PC-3 (cell line): Measurements from ENCODE around the gene IL1B. TPM values are rescaled to one million over a fixed set of nuclear protein-coding genes. Genes with fewer than 3 reads are reported as not detected.

Experiments
- ATAC-seq: fragments of 200-7000 bp; cut with Tn5 transposase; 2 replicates; pipeline ENCODE4 v1.9.1; 2020; ENCODE audit warnings: mild to moderate bottlenecking, moderate library complexity
- BruUV-seq: library from RNA; stranded (reverse); fragments of 400-500 nt; replicated peaks from 2 replicates; lab custom pipeline; 2021; lab: Mats Ljungman, UMichigan
- CTCF ChIA-PET: fragments of 300-600 bp; sonication (Branson Sonifier 250); formaldehyde crosslinking; loops from one replicate; lab custom pipeline; 2022; ENCODE audit warnings: antibody characterized with exemption; lab: Charles Lee
- POLR2A ChIA-PET: fragments of 300-600 bp; sonication (Branson Sonifier 250); formaldehyde crosslinking; loops from one replicate; lab custom pipeline; 2022; ENCODE audit warnings: antibody characterized with exemption; ENCODE audit not compliant: unreplicated experiment; lab: Charles Lee
- DNase-seq: peaks from one replicate; pipeline ENCODE4 v3.0.0-alpha.2; 2015
- H2AFZ ChIP-seq: fragments of 300-600 bp; sonication (generic); 2 replicates; pipeline ENCODE4 v1.6.0; 2016; ENCODE audit warnings: antibody characterized with exemption, low read length
- H3F3A ChIP-seq: fragments of 300-600 bp; sonication (generic); one replicate; pipeline ENCODE4 v1.6.0; 2017; ENCODE audit warnings: antibody characterized with exemption, low read length, control low read depth, mild to moderate bottlenecking; ENCODE audit not compliant: unreplicated experiment
- H3K27ac ChIP-seq: fragments of 300-600 bp; sonication (generic); 2 replicates; pipeline ENCODE4 v1.5.1; 2016; ENCODE audit warnings: mild to moderate bottlenecking, low read length
- H3K27me3 ChIP-seq: fragments of 300-600 bp; sonication (generic); 2 replicates; pipeline ENCODE4 v1.6.1; 2016; ENCODE audit warnings: low read length, mixed read lengths
- H3K36me3 ChIP-seq: fragments of 300-600 bp; sonication (generic); 2 replicates; pipeline ENCODE4 v1.6.1; 2016; ENCODE audit warnings: low read depth, mixed run types, low read length, mixed read lengths
- H3K4me1 ChIP-seq: fragments of 300-600 bp; sonication (generic); 2 replicates; pipeline ENCODE4 v1.5.1; 2016; ENCODE audit warnings: low read length; ENCODE audit not compliant: insufficient read depth
- H3K4me2 ChIP-seq: fragments of 300-600 bp; sonication (generic); 2 replicates; pipeline ENCODE4 v1.6.0; 2016; ENCODE audit warnings: low read length
- H3K4me3 ChIP-seq: fragments of 300-600 bp; sonication (generic); 2 replicates; pipeline ENCODE4 v1.5.1; 2016; ENCODE audit warnings: mild to moderate bottlenecking, low read length, mixed read lengths
- H3K79me2 ChIP-seq: fragments of 300-600 bp; sonication (generic); 2 replicates; pipeline ENCODE4 v1.6.1; 2017; ENCODE audit warnings: low read length, mixed read lengths
- H3K9ac ChIP-seq: fragments of 300-600 bp; sonication (generic); 2 replicates; pipeline ENCODE4 v1.6.0; 2016; ENCODE audit warnings: mild to moderate bottlenecking, low read length
- H3K9me2 ChIP-seq: fragments of 300-600 bp; sonication (generic); replicated peaks from 2 replicates; pipeline ENCODE4 v1.6.1; 2016; ENCODE audit warnings: mixed run types, low read length, mixed read lengths
- H3K9me3 ChIP-seq: fragments of 300-600 bp; sonication (generic); 2 replicates; pipeline ENCODE4 v1.6.1; 2016; ENCODE audit warnings: low read length, mixed read lengths
- H4K20me1 ChIP-seq: fragments of 300-600 bp; sonication (generic); 2 replicates; pipeline ENCODE4 v1.6.1; 2016; ENCODE audit warnings: low read length, mixed read lengths
- CTCF ChIP-seq: fragments of 300-600 bp; sonication (generic); conservative IDR thresholded peaks from 2 replicates; pipeline ENCODE4 v1.5.1; 2017; ENCODE audit warnings: antibody characterized with exemption, low read depth, mild to moderate bottlenecking, low read length
- EZH2 ChIP-seq: fragments of 300-600 bp; sonication (generic); IDR thresholded peaks from one replicate; pipeline ENCODE4 v1.6.1; 2017; ENCODE audit warnings: antibody characterized with exemption, mild to moderate bottlenecking, low read length; ENCODE audit not compliant: unreplicated experiment
- EZH2phosphoT487 ChIP-seq: fragments of 300-600 bp; sonication (generic); IDR thresholded peaks from 2 replicates; pipeline ENCODE4 v1.6.1; 2018; ENCODE audit warnings: mild to moderate bottlenecking, antibody characterized with exemption, low read length, borderline replicate concordance
- intact Hi-C: fragments of 100-400 bp; cut with micrococcal nuclease; formaldehyde crosslinking; loops from 2 replicates; pipeline ENCODE4 v1.9.0; 2023
- total RNA-seq: library from RNA; depleted of rRNA; stranded (reverse); fragments of >200 nt; gene quantifications from 2 replicates; pipeline ENCODE4 v1.2.3, GENCODE V29; 2014

The IL1B gene
- total RNA-seq, 1 experiment from 2014 or later: 67.5 TPM

GRCh38 chr2:112789186-112789585 is 47.4 kb downstream of the IL1B start:
- Histone ChIP-seq H3K27me3 (no peaks in the 10 kb centered on the region), H4K20me1 (no peaks in the 10 kb centered on the region), H3K79me2 (no peaks in the 10 kb centered on the region), H3K9me3 (no peaks in the 10 kb centered on the region), H3K4me1 (peaks cover 30% of the 10 kb centered on the region), H3K27ac (no peak overlapping the region), H3F3A (no peaks in the 10 kb centered on the region), H3K4me3 (no peak overlapping the region), H3K36me3 (no peaks in the 10 kb centered on the region), H3K9me2 (no peaks in the 10 kb centered on the region), H2AFZ (no peak overlapping the region), H3K4me2 (no peak overlapping the region), H3K9ac (no peak overlapping the region)
- TF ChIP-seq EZH2phosphoT487 (no peak), CTCF (no peak), EZH2 (no peak)
- ATAC-seq (no peak), DNase-seq (no peak)
- BruUV-seq: no TSS peak
- POLR2A ChIA-PET: interaction anchor here (0.6 kb wide), 1 partner anchor 35 kb away, joined by 4 read pairs; no protein-coding TSS in a partner anchor
- intact Hi-C loops: no loop called here
- CTCF ChIA-PET: no interaction called here

GRCh38 chr2:112788653-112789052 is 47.9 kb downstream of the IL1B start:
- Histone ChIP-seq H2AFZ (no peak overlapping the region), H3K27me3 (no peaks in the 10 kb centered on the region), H3K4me3 (no peak overlapping the region), H3K9me3 (no peaks in the 10 kb centered on the region), H4K20me1 (no peaks in the 10 kb centered on the region), H3K9me2 (no peaks in the 10 kb centered on the region), H3F3A (no peaks in the 10 kb centered on the region), H3K4me1 (peaks cover 30% of the 10 kb centered on the region), H3K36me3 (no peaks in the 10 kb centered on the region), H3K79me2 (no peaks in the 10 kb centered on the region), H3K9ac (no peak overlapping the region), H3K27ac (no peak overlapping the region), H3K4me2 (no peak overlapping the region)
- ChIA-PET CTCF (no interaction called here), POLR2A (interaction anchor here (0.6 kb wide), 1 partner anchor 36 kb away, joined by 4 read pairs; no protein-coding TSS in a partner anchor)
- TF ChIP-seq EZH2 (no peak), CTCF (no peak), EZH2phosphoT487 (no peak)
- ATAC-seq: no peak
- no peak for DNase-seq
- intact Hi-C loops: no loop called here
- BruUV-seq: no TSS peak

- ChIA-PET CTCF (no interaction called here), POLR2A (no interaction called here)
- no peak for DNase-seq
- Histone ChIP-seq H3K9ac (no peak overlapping the region), H3K79me2 (no peaks in the 10 kb centered on the region), H3K27me3 (no peaks in the 10 kb centered on the region), H3K4me1 (peaks cover 28% of the 10 kb centered on the region), H3K9me2 (no peaks in the 10 kb centered on the region), H2AFZ (no peak overlapping the region), H3K27ac (no peak overlapping the region), H3K4me2 (0 out of 2 replicates have a peak overlapping the region, but pooled peaks have one; percentile 13), H3K9me3 (no peaks in the 10 kb centered on the region), H3K36me3 (no peaks in the 10 kb centered on the region), H3K4me3 (no peak overlapping the region), H3F3A (no peaks in the 10 kb centered on the region), H4K20me1 (no peaks in the 10 kb centered on the region)
- TF ChIP-seq CTCF (no peak), EZH2 (no peak), EZH2phosphoT487 (no peak)
- intact Hi-C loops: no loop called here
- ATAC-seq: no peak
- no TSS peak for BruUV-seq
These were observed 48.7 kb downstream of the IL1B start for GRCh38 chr2:112787729-112788393.
